ENCODE measurements around the gene MTUS2. TPM values are rescaled to one million over a fixed set of nuclear protein-coding genes. Genes with fewer than 3 reads are reported as not detected.

MTUS2 gene
- total RNA-seq, 1 donor from 2014 or later = 0.67 TPM

- H3K27me3 Mint-ChIP-seq (ENCODE audit: insufficient read depth, low read depth) = no peaks in the 10 kb centered on the region
- no peak overlapping the region for H3K4me3 Mint-ChIP-seq
- no peak overlapping the region for H3K4me2 ChIP-seq
- H4K20me1 ChIP-seq (ENCODE audit: low read depth) = no peaks in the 10 kb centered on the region
- no peak overlapping the region for H3K27ac Mint-ChIP-seq
- H3K36me3 Mint-ChIP-seq = no peaks in the 10 kb centered on the region
- no peak overlapping the region for H3K9ac ChIP-seq
- TF ChIP-seq CTCF (IDR thresholded peaks at IDR 0.05) (no peak), EZH2 (IDR thresholded peaks at IDR 0.05) (no peak), EZH2phosphoT487 (IDR thresholded peaks at IDR 0.05) (no peak)
- H2AFZ ChIP-seq (replicated peaks) = no peak overlapping the region
- H3K79me2 ChIP-seq (ENCODE audit: low read depth) = no peaks in the 10 kb centered on the region
- peaks cover 2% of the 10 kb centered on the region for H3K4me1 Mint-ChIP-seq
- no peaks in the 10 kb centered on the region for H3F3A ChIP-seq (ENCODE audit: low read depth)
- H3K4me3 ChIP-seq = no peak overlapping the region
- no peaks in the 10 kb centered on the region for H3K9me3 Mint-ChIP-seq
- no peak for DNase-seq (ENCODE audit: low spot score)
- H3K27me3 ChIP-seq = no peaks in the 10 kb centered on the region
- no peaks in the 10 kb centered on the region for H3K9me3 ChIP-seq (ENCODE audit: low read depth)
- no peak overlapping the region for H3K27ac ChIP-seq
- H3K4me1 ChIP-seq = no peaks in the 10 kb centered on the region
- no peaks in the 10 kb centered on the region for H3K36me3 ChIP-seq
Observed at GRCh38 chr13:29270271-29270985, 450.3 kb downstream of the MTUS2 start.

- Mint-ChIP-seq H3K4me1 (peaks cover 2% of the 10 kb centered on the region), H3K36me3 (no peaks in the 10 kb centered on the region), H3K9me3 (peaks cover 4% of the 10 kb centered on the region), H3K27me3 (ENCODE audit: insufficient read depth, low read depth) (peaks cover 2% of the 10 kb centered on the region), H3K4me3 (no peak overlapping the region), H3K27ac (no peak overlapping the region)
- Histone ChIP-seq H3K27me3 (no peaks in the 10 kb centered on the region), H4K20me1 (ENCODE audit: low read depth) (no peaks in the 10 kb centered on the region), H3K4me2 (no peak overlapping the region), H3K9ac (no peak overlapping the region), H3F3A (ENCODE audit: low read depth) (no peaks in the 10 kb centered on the region), H2AFZ (replicated peaks) (no peak overlapping the region), H3K79me2 (ENCODE audit: low read depth) (no peaks in the 10 kb centered on the region), H3K36me3 (no peaks in the 10 kb centered on the region), H3K27ac (no peak overlapping the region), H3K9me3 (ENCODE audit: low read depth) (no peaks in the 10 kb centered on the region), H3K4me1 (no peaks in the 10 kb centered on the region), H3K4me3 (no peak overlapping the region)
- no peak for DNase-seq (ENCODE audit: low spot score)
- TF ChIP-seq EZH2phosphoT487 (IDR thresholded peaks at IDR 0.05) = no peak
- no peak for TF ChIP-seq CTCF (IDR thresholded peaks at IDR 0.05)
- no peak for TF ChIP-seq EZH2 (IDR thresholded peaks at IDR 0.05)
Observed at GRCh38 chr13:29271606-29272005, 451.5 kb downstream of the MTUS2 start.

- Histone ChIP-seq H3F3A (ENCODE audit: low read depth) (no peaks in the 10 kb centered on the region), H2AFZ (replicated peaks) (no peak overlapping the region), H3K9ac (no peak overlapping the region), H3K36me3 (no peaks in the 10 kb centered on the region), H4K20me1 (ENCODE audit: low read depth) (no peaks in the 10 kb centered on the region), H3K79me2 (ENCODE audit: low read depth) (no peaks in the 10 kb centered on the region), H3K27me3 (no peaks in the 10 kb centered on the region), H3K4me3 (no peak overlapping the region), H3K4me2 (no peak overlapping the region), H3K9me3 (ENCODE audit: low read depth) (no peaks in the 10 kb centered on the region), H3K27ac (no peak overlapping the region), H3K4me1 (peaks cover 11% of the 10 kb centered on the region)
- no peak for DNase-seq (ENCODE audit: low spot score)
- Mint-ChIP-seq H3K27me3 (ENCODE audit: insufficient read depth, low read depth) (peaks cover 2% of the 10 kb centered on the region), H3K36me3 (no peaks in the 10 kb centered on the region), H3K9me3 (peaks cover 4% of the 10 kb centered on the region), H3K27ac (no peak overlapping the region), H3K4me1 (no peaks in the 10 kb centered on the region), H3K4me3 (no peak overlapping the region)
- no peak for TF ChIP-seq EZH2phosphoT487 (IDR thresholded peaks at IDR 0.05)
Observed at GRCh38 chr13:29279356-29280254, 459.5 kb downstream of the MTUS2 start.

Measured in neural progenitor cell (in vitro differentiated cells).